Measurements from ENCODE around the gene FMNL2.

FMNL2 gene

DNA sequence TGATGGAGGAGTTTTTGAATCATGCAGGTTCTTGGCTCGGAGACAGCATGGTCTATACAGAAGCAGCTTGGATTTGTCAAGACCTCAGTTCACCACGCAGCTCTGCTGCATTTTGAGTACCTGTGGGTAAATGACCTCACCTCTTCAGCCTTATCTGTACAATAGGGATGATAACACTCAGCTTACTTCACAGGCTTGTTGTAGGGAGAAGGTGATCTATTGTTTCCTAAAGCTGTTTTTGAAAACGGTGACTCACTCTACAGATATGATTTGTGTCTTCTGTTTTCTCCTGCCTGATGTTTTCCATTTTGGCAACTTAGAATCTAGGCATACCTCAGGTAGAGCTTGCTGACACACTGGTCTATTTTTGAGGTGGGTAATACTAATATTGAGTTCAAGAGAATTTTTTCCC, 80.3 kb downstream of the FMNL2 start:
- H3K4me3 ChIP-seq (replicated peaks; ENCODE audit: low read depth, low read length), result no peak overlapping the region
- no peak for TF ChIP-seq CTCF (IDR thresholded peaks at IDR 0.05; ENCODE audit: low read length, missing control alignments)
- peak; percentile 74 for DNase-seq (ENCODE audit: low read depth)

GRCh38 chr2:152415796-152416195, 80.8 kb downstream of the FMNL2 start:
- H3K4me3 ChIP-seq (replicated peaks; ENCODE audit: low read depth, low read length), result no peak overlapping the region
- DNase-seq (ENCODE audit: low read depth), result peak; percentile 66
- TF ChIP-seq CTCF (IDR thresholded peaks at IDR 0.05; ENCODE audit: low read length, missing control alignments), result no peak

- DNase-seq (ENCODE audit: low read depth), result peak; percentile 38
- H3K4me3 ChIP-seq (replicated peaks; ENCODE audit: low read depth, low read length), result no peak overlapping the region
- TF ChIP-seq CTCF (IDR thresholded peaks at IDR 0.05; ENCODE audit: low read length, missing control alignments), result no peak
Measured at GRCh38 chr2:152418688-152419087, 83.7 kb downstream of the FMNL2 start.

DNA sequence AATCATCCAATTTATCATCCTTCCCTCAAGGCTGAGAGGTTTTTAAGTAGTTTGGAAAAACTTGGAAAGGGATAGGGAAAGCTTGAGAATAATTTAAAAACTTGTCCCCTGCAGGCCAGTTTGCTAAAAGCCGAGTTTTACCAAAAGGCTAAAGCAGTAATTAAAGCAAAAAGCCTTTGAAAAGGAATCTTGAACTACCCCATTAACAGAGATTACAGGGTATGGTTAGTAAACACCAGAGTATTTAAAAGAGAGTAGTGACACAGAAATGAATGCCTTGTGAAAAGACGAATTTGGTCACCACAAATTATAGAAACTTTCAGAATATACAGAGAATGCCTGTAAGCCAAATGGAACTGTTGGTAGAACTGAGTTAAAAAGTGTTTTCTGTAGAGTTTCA, 85.0 kb downstream of the FMNL2 start:
- DNase-seq (ENCODE audit: low read depth), result no peak
- no peak overlapping the region for H3K4me3 ChIP-seq (replicated peaks; ENCODE audit: low read depth, low read length)
- no peak for TF ChIP-seq CTCF (IDR thresholded peaks at IDR 0.05; ENCODE audit: low read length, missing control alignments)

GRCh38 chr2:152420363-152420762, 85.4 kb downstream of the FMNL2 start:
- TF ChIP-seq CTCF (IDR thresholded peaks at IDR 0.05; ENCODE audit: low read length, missing control alignments), result no peak
- no peak for DNase-seq (ENCODE audit: low read depth)

GRCh38 chr2:152420936-152421335, 86.0 kb downstream of the FMNL2 start:
- no peak for DNase-seq (ENCODE audit: low read depth)
- no peak overlapping the region for H3K4me3 ChIP-seq (replicated peaks; ENCODE audit: low read depth, low read length)
- no peak for TF ChIP-seq CTCF (IDR thresholded peaks at IDR 0.05; ENCODE audit: low read length, missing control alignments)

More at GRCh38 chr2:152420363-152420762, 85.4 kb downstream of the FMNL2 start:
- no peak overlapping the region for H3K4me3 ChIP-seq (replicated peaks; ENCODE audit: low read depth, low read length)

DNA sequence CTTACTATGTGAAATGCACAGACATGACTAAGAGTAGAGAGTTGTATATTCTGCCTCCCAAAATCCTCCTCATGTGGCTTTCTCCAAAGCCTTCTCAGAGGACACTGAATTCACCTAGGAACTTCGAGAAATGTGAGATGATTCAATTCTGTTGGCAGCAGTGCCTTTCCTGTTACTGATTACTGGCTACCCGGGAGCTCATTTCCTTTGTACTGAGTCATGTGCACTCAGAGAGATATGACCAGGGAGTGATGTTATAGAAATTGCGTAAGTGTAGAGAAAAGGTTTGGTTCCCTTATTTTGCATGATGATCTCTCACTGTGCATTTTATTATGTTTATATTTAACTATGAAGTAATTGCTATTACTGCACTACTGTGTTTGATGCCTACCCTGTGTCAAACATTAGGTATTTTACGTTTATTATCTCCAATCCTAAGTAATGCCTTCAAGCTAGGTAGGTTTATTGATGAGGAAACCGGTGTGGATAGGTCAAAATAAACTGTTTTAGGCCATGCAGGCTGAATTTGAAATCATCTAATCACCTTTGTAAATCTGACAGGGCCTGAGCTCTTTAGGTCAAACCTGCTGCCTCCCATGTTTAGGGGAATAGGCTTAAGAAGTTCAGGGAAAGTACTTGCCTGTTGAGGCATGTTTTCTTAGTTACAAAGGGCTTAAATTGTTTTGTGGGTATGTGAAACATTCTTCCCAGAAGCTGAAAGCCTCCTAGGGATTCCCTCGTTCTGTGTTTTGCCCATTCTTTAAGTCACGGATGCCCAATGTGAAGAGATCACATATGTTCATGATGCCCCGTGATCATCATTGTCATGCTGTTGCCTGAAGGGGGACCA, 86.8 kb downstream of the FMNL2 start:
- TF ChIP-seq CTCF (IDR thresholded peaks at IDR 0.05; ENCODE audit: low read length, missing control alignments), result no peak
- DNase-seq (ENCODE audit: low read depth), result peak; percentile 99
- H3K4me3 ChIP-seq (replicated peaks; ENCODE audit: low read depth, low read length), result no peak overlapping the region

All from fibroblast of pulmonary artery (primary cell).